D341Med (cell line): ENCODE measurements around the gene RIMS3.

Experiments used
- DNase-seq: peaks from one replicate; pipeline ENCODE4 v3.0.0; 2012; ENCODE audit warnings: low spot score

The RIMS3 gene

GRCh38 chr1:40691538-40692428 lies 26.3 kb upstream of the RIMS3 start, which contains the start of gene NFYC:
Gene NFYC (plus strand): TSS chr1:40691704. CDS start chr1:40738844, 47,140 bp downstream.
- DNase-seq, result peak; percentile 95

GRCh38 chr1:40690771-40691537 lies 25.5 kb upstream of the RIMS3 start:
- DNase-seq, result no peak

GRCh38 chr1:40689737-40690136 lies 24.3 kb upstream of the RIMS3 start:
- DNase-seq, result no peak

GRCh38 chr1:40687661-40688060 lies 22.2 kb upstream of the RIMS3 start:
- no peak for DNase-seq

GRCh38 chr1:40687059-40687458 lies 21.6 kb upstream of the RIMS3 start:
- DNase-seq, result no peak

- no peak for DNase-seq
These were observed 19.2 kb upstream of the RIMS3 start for GRCh38 chr1:40684669-40685068.

- DNase-seq, result no peak
These were observed 13.9 kb upstream of the RIMS3 start for GRCh38 chr1:40679165-40679953.

GRCh38 chr1:40676501-40676900 lies 11.0 kb upstream of the RIMS3 start:
- DNase-seq, result no peak

- no peak for DNase-seq
These were observed 8.0 kb upstream of the RIMS3 start for GRCh38 chr1:40673452-40673851.

GRCh38 chr1:40668769-40669525 lies 3.5 kb upstream of the RIMS3 start:
- DNase-seq, result peak; percentile 86

GRCh38 chr1:40664791-40665190 lies 691 bp downstream of the RIMS3 start:
- DNase-seq, result no peak

GRCh38 chr1:40664167-40664537 lies 1.3 kb downstream of the RIMS3 start:
- peak; percentile 69 for DNase-seq

- peak; percentile 70 for DNase-seq
These were observed 1.9 kb downstream of the RIMS3 start for GRCh38 chr1:40663324-40664166.

- no peak for DNase-seq
These were observed 2.6 kb downstream of the RIMS3 start for GRCh38 chr1:40662864-40663263.

- DNase-seq, result no peak
These were observed 3.3 kb downstream of the RIMS3 start for GRCh38 chr1:40662151-40662550.

GRCh38 chr1:40661678-40662077 lies 3.8 kb downstream of the RIMS3 start:
- no peak for DNase-seq

- no peak for DNase-seq
These were observed 5.9 kb downstream of the RIMS3 start for GRCh38 chr1:40659649-40659947.

GRCh38 chr1:40658751-40659648 lies 6.5 kb downstream of the RIMS3 start:
- DNase-seq, result peak; percentile 55

GRCh38 chr1:40657046-40657445 lies 8.4 kb downstream of the RIMS3 start:
- DNase-seq, result no peak
